IPS-18c (cell line): Measurements from ENCODE around the gene SVIL.
"Not testable (repeated sequence)": the region's sequence is repeated elsewhere in the genome, so short reads cannot be mapped to it uniquely, and the experiment has no call there.

Experiments used
- H3K4me3 ChIP-seq: 2 replicates; pipeline ENCODE4 v1.7.0; 2013; ENCODE audit warnings: low read depth, mild to moderate bottlenecking, low read length, moderate library complexity; ENCODE audit not compliant: insufficient read depth
- H3K9me3 ChIP-seq: one replicate; pipeline ENCODE4 v1.6.1; 2013; ENCODE audit warnings: mild to moderate bottlenecking, low read length, moderate library complexity; ENCODE audit not compliant: control insufficient read depth, insufficient read depth

Gene SVIL

GRCh38 chr10:29524720-29525119 lies 110.1 kb downstream of the SVIL start:
- H3K9me3 ChIP-seq: no peaks in the 10 kb centered on the region
- no peak overlapping the region for H3K4me3 ChIP-seq

- Histone ChIP-seq H3K4me3 (no peak overlapping the region), H3K9me3 (no peaks in the 10 kb centered on the region)
Observed at GRCh38 chr10:29524294-29524693, 110.5 kb downstream of the SVIL start.

- Histone ChIP-seq H3K4me3 (no peak overlapping the region), H3K9me3 (no peaks in the 10 kb centered on the region)
Observed at GRCh38 chr10:29522918-29523317, 111.9 kb downstream of the SVIL start.

GRCh38 chr10:29522061-29522855 lies 112.5 kb downstream of the SVIL start:
- no peaks in the 10 kb centered on the region for H3K9me3 ChIP-seq
- no peak overlapping the region for H3K4me3 ChIP-seq

- H3K4me3 ChIP-seq: no peak overlapping the region
- H3K9me3 ChIP-seq: no peaks in the 10 kb centered on the region
Observed at GRCh38 chr10:29519659-29520058, 115.1 kb downstream of the SVIL start.

- H3K4me3 ChIP-seq: no peak overlapping the region
- H3K9me3 ChIP-seq: no peaks in the 10 kb centered on the region
Observed at GRCh38 chr10:29517352-29517923, 117.3 kb downstream of the SVIL start.

- not testable (repeated sequence) for H3K9me3 ChIP-seq, H3K4me3 ChIP-seq
Observed at GRCh38 chr10:29516309-29516932, 118.3 kb downstream of the SVIL start.

- not testable (repeated sequence) for H3K9me3 ChIP-seq
Observed at GRCh38 chr10:29515879-29516278, 118.9 kb downstream of the SVIL start.

GRCh38 chr10:29515104-29515503 lies 119.7 kb downstream of the SVIL start:
- H3K4me3 ChIP-seq, H3K9me3 ChIP-seq: not testable (repeated sequence)

More at GRCh38 chr10:29515879-29516278, 118.9 kb downstream of the SVIL start:
- not testable (repeated sequence) for H3K4me3 ChIP-seq

GRCh38 chr10:29514306-29514705 lies 120.5 kb downstream of the SVIL start:
- H3K9me3 ChIP-seq: no peaks in the 10 kb centered on the region
- no peak overlapping the region for H3K4me3 ChIP-seq

- Histone ChIP-seq H3K9me3 (no peaks in the 10 kb centered on the region), H3K4me3 (no peak overlapping the region)
Observed at GRCh38 chr10:29512425-29512974, 122.3 kb downstream of the SVIL start.

- H3K4me3 ChIP-seq, H3K9me3 ChIP-seq: not testable (repeated sequence)
Observed at GRCh38 chr10:29511806-29512205, 123.0 kb downstream of the SVIL start.

- not testable (repeated sequence) for H3K4me3 ChIP-seq, H3K9me3 ChIP-seq
Observed at GRCh38 chr10:29510483-29511157, 124.2 kb downstream of the SVIL start.

GRCh38 chr10:29508554-29509244 lies 126.1 kb downstream of the SVIL start:
- no peaks in the 10 kb centered on the region for H3K9me3 ChIP-seq

GRCh38 chr10:29507750-29508149 lies 127.0 kb downstream of the SVIL start:
- H3K4me3 ChIP-seq, H3K9me3 ChIP-seq: not testable (repeated sequence)

More at GRCh38 chr10:29508554-29509244, 126.1 kb downstream of the SVIL start:
- H3K4me3 ChIP-seq: no peak overlapping the region

- H3K9me3 ChIP-seq, H3K4me3 ChIP-seq: not testable (repeated sequence)
Observed at GRCh38 chr10:29506324-29506921, 128.3 kb downstream of the SVIL start.

- no peaks in the 10 kb centered on the region for H3K9me3 ChIP-seq
- H3K4me3 ChIP-seq: no peak overlapping the region
Observed at GRCh38 chr10:29502351-29502750, 132.4 kb downstream of the SVIL start.
